Right atrium auricular region (tissue), 2 donors: ENCODE results near the gene PLD5. TPM values are rescaled to one million over a fixed set of nuclear protein-coding genes. Genes with fewer than 3 reads are reported as not detected.
"Not testable (repeated sequence)": the region's sequence is repeated elsewhere in the genome, so short reads cannot be mapped to it uniquely, and the experiment has no call there.

ENCODE experiments used
- DNase-seq: peaks from one replicate; pipeline ENCODE4 v3.0.0-alpha.2; 2019; ENCODE audit warnings: low spot score
- H3K27ac ChIP-seq, 2 donors: fragments of 200-600 bp; sonication (generic); 1 replicate in 1 of 2; 2 replicates in 1 of 2; pipeline ENCODE4 v1.5.1; 2016 to 2019
- H3K27me3 ChIP-seq, 2 donors: fragments of 200-600 bp; sonication (generic); one replicate each; pipeline versions ENCODE4 v1.5.1 to v1.6.0; 2017 to 2019
- H3K36me3 ChIP-seq: fragments of 200-600 bp; sonication (generic); one replicate; pipeline ENCODE4 v1.5.1; 2016
- H3K4me1 ChIP-seq, 2 donors: fragments of 200-600 bp; sonication (generic); one replicate each; pipeline versions ENCODE4 v1.5.1 to v1.6.0; 2017 to 2019
- H3K4me3 ChIP-seq, 2 donors: fragments of 200-600 bp; sonication (generic); 1 replicate in 1 of 2; 2 replicates in 1 of 2; pipeline ENCODE4 v1.5.1; 2017 to 2019; ENCODE audit warnings: mild to moderate bottlenecking in 1 of 2, moderate library complexity in 1 of 2
- H3K9me3 ChIP-seq, 2 donors: fragments of 200-600 bp; sonication (generic); one replicate each; pipeline ENCODE4 v1.5.1; 2019
- total RNA-seq, 2 donors: library from RNA; depleted of rRNA; stranded (reverse); fragments of >200 nt; gene quantifications; one replicate each; pipeline ENCODE4 v1.1.0, GENCODE V29; 2016
- TF ChIP-seq, protein P1 (sequence below), 2 donors: fragments of 200-600 bp; sonication (generic); IDR thresholded peaks; one replicate each; pipeline ENCODE4 v1.5.1; 2019; ENCODE audit warnings: antibody characterized with exemption in 2 of 2

Gene PLD5
- total RNA-seq, 2 donors from 2014 or later, result 0.12 to 0.19 TPM

- TF ChIP-seq, protein P1, sequence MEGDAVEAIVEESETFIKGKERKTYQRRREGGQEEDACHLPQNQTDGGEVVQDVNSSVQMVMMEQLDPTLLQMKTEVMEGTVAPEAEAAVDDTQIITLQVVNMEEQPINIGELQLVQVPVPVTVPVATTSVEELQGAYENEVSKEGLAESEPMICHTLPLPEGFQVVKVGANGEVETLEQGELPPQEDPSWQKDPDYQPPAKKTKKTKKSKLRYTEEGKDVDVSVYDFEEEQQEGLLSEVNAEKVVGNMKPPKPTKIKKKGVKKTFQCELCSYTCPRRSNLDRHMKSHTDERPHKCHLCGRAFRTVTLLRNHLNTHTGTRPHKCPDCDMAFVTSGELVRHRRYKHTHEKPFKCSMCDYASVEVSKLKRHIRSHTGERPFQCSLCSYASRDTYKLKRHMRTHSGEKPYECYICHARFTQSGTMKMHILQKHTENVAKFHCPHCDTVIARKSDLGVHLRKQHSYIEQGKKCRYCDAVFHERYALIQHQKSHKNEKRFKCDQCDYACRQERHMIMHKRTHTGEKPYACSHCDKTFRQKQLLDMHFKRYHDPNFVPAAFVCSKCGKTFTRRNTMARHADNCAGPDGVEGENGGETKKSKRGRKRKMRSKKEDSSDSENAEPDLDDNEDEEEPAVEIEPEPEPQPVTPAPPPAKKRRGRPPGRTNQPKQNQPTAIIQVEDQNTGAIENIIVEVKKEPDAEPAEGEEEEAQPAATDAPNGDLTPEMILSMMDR (IDR thresholded peaks at IDR 0.05), result no peak
- no peak overlapping the region for H3K4me3 ChIP-seq
- no peak for DNase-seq
- H3K36me3 ChIP-seq, result no peaks in the 10 kb centered on the region
- H3K27ac ChIP-seq, result no peak overlapping the region
- H3K27me3 ChIP-seq, result no peaks in the 10 kb centered on the region
- no peaks in the 10 kb centered on the region for H3K4me1 ChIP-seq
- H3K9me3 ChIP-seq, result no peaks in the 10 kb centered on the region
Measured at GRCh38 chr1:242349636-242350035, 174.9 kb downstream of the PLD5 start.

GRCh38 chr1:242330865-242331264 is 193.6 kb downstream of the PLD5 start:
- H3K27ac ChIP-seq, H3K4me3 ChIP-seq, H3K4me1 ChIP-seq, DNase-seq, H3K36me3 ChIP-seq, H3K9me3 ChIP-seq, H3K27me3 ChIP-seq: not testable (repeated sequence)

DNA sequence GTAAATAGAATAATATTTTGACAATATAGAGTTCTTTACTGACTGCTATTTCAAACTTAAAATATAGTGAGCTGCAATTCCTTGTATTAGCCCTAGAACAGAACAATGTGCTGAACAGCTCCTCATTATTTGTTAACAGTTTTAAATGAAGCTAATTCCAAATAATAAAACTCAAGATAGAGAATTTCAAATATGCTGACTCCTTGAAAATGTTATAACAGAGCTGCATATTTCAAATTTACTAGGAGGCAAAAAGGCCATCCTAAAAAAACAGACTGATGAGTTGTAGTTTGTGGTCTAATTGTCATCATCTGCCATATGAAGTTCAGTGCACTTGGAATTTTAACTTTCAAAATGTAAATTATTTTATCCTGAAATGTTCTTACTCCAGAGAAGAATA is 197.1 kb downstream of the PLD5 start:
- not testable (repeated sequence) for H3K4me3 ChIP-seq, H3K36me3 ChIP-seq, H3K27ac ChIP-seq, H3K4me1 ChIP-seq, H3K9me3 ChIP-seq, H3K27me3 ChIP-seq, DNase-seq

DNA sequence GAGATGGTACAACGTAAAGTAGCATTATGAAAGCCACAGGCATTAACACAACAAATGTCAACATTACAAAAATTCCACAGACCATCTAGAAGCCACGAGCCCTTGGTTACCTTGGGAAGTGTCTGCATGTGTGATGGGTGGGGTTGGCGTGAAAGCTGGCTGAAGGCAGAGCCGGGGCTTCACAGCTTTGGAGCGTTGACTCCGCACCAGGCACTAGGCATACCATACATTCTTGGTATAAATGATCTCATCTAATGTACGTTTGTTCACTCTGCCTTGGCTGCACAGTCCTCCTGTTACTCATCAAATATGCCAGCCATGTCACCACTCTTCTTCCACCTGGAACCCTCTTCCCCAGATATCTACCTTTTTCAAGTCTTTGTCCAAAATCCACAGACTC is 202.5 kb downstream of the PLD5 start:
- H3K27ac ChIP-seq, DNase-seq, H3K36me3 ChIP-seq, H3K27me3 ChIP-seq, H3K9me3 ChIP-seq, H3K4me1 ChIP-seq, H3K4me3 ChIP-seq: not testable (repeated sequence)

- TF ChIP-seq, protein P1 (IDR thresholded peaks at IDR 0.05), result no peak
- H3K27me3 ChIP-seq, result no peaks in the 10 kb centered on the region
- H3K4me1 ChIP-seq, result no peaks in the 10 kb centered on the region
- no peaks in the 10 kb centered on the region for H3K9me3 ChIP-seq
- H3K36me3 ChIP-seq, result no peaks in the 10 kb centered on the region
- no peak overlapping the region for H3K4me3 ChIP-seq
- DNase-seq, result no peak
- H3K27ac ChIP-seq, result no peak overlapping the region
Measured at GRCh38 chr1:242318140-242318539, 206.4 kb downstream of the PLD5 start.

DNA sequence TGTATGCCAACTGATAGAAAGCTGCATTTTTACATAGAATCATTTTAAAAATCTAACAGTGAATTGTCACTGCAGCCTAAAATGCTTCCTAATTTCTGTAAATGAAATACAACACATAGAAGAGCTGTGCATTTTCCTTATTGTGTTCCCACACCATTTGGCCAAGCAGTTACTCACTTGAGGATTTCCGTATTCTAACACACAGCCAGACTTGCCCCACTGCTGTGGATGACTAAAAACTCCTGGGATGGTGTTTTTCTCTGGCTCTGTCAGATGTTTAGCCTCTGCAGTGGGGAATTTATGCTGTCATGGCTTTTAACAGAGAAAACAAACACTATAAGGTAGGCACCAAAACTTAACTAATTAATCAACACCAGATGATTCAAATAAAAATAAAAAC is 209.6 kb downstream of the PLD5 start:
- H3K4me1 ChIP-seq, H3K36me3 ChIP-seq, H3K27ac ChIP-seq, H3K4me3 ChIP-seq, H3K9me3 ChIP-seq, DNase-seq, H3K27me3 ChIP-seq: not testable (repeated sequence)

DNA sequence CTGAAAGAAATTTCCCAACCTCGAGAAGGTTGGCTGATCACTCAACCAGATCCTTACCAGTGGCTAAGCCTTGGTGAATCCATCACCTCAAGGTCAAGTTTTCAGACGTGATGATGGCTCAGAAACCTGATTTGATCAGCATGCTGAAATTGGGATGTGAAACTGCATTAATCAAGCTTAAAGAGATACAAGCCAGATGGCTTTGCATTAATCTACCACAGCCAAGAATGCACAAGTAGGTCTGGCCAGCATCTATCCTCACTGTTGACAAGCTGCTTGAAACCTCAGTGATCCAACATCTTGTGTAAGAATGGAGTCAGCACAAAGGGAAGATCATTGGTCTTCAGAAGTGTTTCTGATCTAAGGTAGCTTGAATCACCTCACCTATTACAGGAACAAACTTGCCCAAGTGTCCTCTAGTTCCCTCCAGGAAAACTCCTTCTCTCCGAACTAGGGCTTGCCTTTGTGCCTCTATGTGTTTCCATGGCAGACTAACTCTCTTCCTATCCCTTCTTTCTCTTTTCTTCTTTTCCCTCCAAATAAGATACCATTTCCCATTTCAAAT is 210.3 kb downstream of the PLD5 start:
- H3K27me3 ChIP-seq, DNase-seq, H3K27ac ChIP-seq, H3K4me1 ChIP-seq, H3K36me3 ChIP-seq, H3K9me3 ChIP-seq, H3K4me3 ChIP-seq: not testable (repeated sequence)

GRCh38 chr1:242308681-242309080 is 215.8 kb downstream of the PLD5 start:
- not testable (repeated sequence) for H3K4me3 ChIP-seq, DNase-seq, H3K27ac ChIP-seq, H3K36me3 ChIP-seq, H3K4me1 ChIP-seq, H3K9me3 ChIP-seq, H3K27me3 ChIP-seq

DNA sequence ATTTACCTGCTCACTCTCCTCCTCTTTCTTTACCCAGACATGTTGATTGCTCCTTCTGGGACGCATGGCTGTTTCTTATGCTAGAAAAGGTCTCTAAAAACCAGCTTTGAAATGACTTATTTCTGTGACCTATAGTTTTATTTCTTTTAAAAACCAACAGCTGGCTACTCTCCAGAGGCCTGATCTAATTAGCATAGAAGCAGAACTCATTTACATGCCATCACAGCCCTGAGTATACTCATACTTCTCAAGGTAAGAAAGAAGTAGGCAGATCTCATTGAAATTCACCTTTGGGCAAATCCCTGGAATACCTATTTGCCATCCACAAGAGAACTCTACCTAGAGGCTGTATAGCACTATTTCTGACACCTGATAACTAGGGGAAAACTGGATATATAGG is 230.7 kb downstream of the PLD5 start:
- H3K4me1 ChIP-seq, H3K27me3 ChIP-seq, H3K9me3 ChIP-seq, H3K36me3 ChIP-seq, H3K27ac ChIP-seq, H3K4me3 ChIP-seq, DNase-seq: not testable (repeated sequence)

DNA sequence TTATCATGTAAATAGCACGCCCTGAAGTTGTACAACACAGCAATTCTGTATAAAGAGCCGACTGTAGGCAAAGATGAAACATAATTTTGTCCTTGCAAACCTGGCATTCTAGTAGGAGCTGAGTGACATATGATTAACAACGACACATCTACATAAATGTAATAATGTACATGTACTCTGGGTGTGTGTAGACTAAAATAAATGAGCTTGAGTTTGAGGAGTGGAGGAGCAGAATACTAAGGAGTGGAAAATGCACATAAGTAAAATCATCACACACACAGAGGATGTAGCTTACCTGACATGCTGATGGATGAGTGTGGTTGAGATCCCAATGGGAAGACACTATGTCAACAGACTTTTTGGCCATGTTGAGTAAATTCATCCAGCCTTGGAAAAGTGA is 236.4 kb downstream of the PLD5 start:
- not testable (repeated sequence) for H3K4me3 ChIP-seq, H3K4me1 ChIP-seq, H3K36me3 ChIP-seq, H3K9me3 ChIP-seq, H3K27ac ChIP-seq, DNase-seq, H3K27me3 ChIP-seq

DNA sequence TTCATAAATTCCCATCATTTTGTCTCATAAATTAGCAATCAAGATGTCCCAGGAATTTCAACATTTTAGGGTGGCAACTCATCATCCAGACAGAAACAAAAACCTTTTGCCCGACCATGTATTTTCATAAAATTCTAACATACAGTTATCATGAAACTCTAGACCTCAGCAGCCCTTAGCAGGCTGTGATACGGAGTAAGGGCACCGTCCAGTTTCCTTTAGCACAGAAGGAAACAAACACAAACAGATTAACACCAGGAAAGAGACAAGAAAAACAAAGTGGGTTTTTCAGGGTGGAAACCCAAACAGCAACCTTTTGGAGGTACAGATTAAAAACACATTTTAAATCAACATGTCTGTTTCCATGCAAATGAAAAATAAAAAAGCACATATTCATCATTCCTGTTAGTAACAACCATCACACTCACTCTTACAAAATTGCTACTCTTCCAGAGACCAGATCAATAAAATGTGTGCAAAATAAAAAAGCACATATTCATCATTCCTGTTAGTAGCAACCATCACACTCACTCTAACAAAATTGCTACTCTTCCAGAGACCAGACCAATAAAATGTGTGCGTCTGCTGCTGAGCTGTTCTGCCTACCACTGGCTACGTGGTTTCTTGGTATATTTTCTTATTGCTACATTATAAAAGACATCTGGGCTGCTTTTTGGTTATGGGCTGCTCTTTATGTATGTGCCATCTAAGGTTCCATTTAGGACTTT is 241.6 kb downstream of the PLD5 start:
- not testable (repeated sequence) for DNase-seq, H3K27ac ChIP-seq, H3K4me3 ChIP-seq, H3K4me1 ChIP-seq, H3K36me3 ChIP-seq, H3K9me3 ChIP-seq, H3K27me3 ChIP-seq

DNA sequence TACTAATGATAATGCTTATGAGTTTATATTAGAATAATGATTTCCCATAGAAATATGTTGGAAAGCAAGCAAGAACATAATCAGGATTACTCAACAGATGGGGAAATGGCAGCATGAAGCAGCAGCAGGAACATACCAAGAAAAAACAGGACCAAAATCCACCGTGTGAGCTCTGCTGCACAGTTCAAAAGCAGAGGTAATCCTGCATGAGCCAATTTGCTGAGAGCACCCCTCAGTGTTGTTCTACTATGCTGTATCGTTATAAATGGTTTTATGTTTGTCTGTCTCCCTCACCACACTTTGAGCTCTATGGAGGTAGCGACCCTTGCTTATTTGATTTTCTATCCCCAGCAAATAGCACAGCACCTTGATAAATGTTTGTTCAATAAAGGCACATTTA is 246.1 kb downstream of the PLD5 start:
- H3K27ac ChIP-seq, DNase-seq, H3K36me3 ChIP-seq, H3K4me1 ChIP-seq, H3K27me3 ChIP-seq, H3K4me3 ChIP-seq, H3K9me3 ChIP-seq: not testable (repeated sequence)

- DNase-seq, H3K36me3 ChIP-seq, H3K27ac ChIP-seq, H3K4me3 ChIP-seq, H3K4me1 ChIP-seq, H3K27me3 ChIP-seq, H3K9me3 ChIP-seq: not testable (repeated sequence)
Measured at GRCh38 chr1:242276769-242277168, 247.7 kb downstream of the PLD5 start.
